HG02759 (cell line): ENCODE measurements around the gene ROCK2.
A peak's percentile ranks its signal among the peaks of the same experiment; 100 is the strongest.
"Not testable (repeated sequence)": the region's sequence is repeated elsewhere in the genome, so short reads cannot be mapped to it uniquely, and the experiment has no call there.

Experiments used
- ATAC-seq: cut with Tn5 transposase; IDR thresholded peaks from one replicate; pipeline ENCODE4 v1.9.1; 2021; ENCODE audit warnings: mild to moderate bottlenecking, moderate library complexity; ENCODE audit not compliant: unreplicated experiment

ROCK2 gene

DNA sequence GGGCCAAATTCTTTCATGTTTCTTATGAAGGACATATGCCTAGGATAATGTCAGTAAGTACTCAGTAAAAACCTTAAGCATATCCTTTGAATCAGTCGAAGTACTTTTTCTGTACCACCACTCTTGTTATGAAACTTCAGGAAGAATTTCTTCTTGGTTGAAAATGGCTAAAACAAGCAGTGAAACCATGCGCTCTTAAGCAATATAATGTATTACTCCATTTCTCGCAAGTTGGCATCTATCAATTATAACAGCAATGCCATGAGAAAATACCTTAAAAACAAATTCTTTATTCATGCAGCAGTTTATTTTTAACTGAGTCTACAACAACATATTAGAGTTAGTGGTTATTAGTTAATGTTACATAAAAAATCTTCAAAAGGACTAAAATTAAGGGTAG is 148.2 kb downstream of the ROCK2 start:
- ATAC-seq: no peak

GRCh38 chr2:11187731-11188130 is 156.7 kb downstream of the ROCK2 start:
- no peak for ATAC-seq

- no peak for ATAC-seq
Measured at GRCh38 chr2:11187083-11187619, 157.3 kb downstream of the ROCK2 start.

GRCh38 chr2:11186145-11186544 is 158.3 kb downstream of the ROCK2 start:
- no peak for ATAC-seq

DNA sequence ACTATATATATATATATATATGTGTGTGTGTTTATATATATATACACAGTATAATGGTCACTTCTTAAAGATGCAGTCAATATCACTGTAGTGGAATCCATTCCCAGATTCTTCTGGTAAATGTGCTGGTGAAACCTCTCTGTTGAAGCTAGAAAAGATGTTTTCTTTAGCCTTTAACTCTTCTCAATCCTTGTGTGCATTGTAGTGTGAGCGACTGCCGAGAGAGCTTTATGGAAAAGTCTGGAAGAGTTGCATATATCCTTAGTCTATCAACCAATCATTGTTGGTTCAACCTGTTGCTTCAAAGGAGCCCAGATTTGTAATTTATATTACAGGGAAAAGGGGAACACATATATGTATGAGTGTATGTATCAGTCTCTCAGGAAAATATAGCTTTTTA is 161.5 kb downstream of the ROCK2 start:
- ATAC-seq: no peak

DNA sequence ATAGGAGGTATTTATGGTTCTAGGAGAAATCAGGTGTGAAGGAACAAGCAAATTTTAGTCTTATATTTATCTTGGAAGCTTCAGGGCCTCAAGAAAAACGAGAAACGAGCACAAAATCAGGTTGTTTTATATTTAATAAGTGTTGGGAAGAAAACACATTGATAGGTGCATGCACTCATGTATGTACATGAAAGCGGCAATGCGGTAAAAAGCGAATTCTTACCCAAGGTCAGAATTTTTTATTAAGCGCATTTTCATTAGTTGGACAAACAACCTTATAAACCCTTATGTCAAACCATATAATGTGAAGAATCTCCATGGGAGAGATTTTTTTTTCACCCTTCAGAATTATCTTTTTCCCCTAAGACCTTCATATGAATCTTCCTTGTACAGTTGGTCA is 163.8 kb downstream of the ROCK2 start:
- no peak for ATAC-seq

GRCh38 chr2:11179899-11180298 is 164.5 kb downstream of the ROCK2 start:
- no peak for ATAC-seq

DNA sequence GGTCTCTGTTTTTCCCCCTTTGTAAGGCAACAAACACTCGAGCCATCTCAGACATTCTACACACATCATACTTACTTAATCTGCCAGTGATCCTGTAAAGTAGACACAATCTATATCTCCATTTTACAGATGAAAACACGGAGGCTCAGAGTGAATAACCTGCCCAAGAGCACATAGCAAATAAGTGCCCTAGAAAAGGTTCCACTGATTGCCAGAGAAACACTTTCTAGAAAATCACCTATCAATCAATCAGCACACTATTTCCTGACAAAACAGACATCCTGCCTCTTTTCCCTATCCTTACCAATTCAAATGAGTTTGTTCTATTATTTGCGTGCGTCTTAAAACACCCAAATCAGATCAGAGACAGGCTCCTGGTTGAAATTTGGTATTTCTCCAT is 165.2 kb downstream of the ROCK2 start:
- no peak for ATAC-seq

- no peak for ATAC-seq
Measured at GRCh38 chr2:11177871-11178690, 166.4 kb downstream of the ROCK2 start.

- no peak for ATAC-seq
Measured at GRCh38 chr2:11175293-11175795, 169.1 kb downstream of the ROCK2 start.

- ATAC-seq: no peak
Measured at GRCh38 chr2:11174222-11174621, 170.2 kb downstream of the ROCK2 start.

GRCh38 chr2:11169333-11169732 is 175.1 kb downstream of the ROCK2 start:
- ATAC-seq: no peak

- ATAC-seq: no peak
Measured at GRCh38 chr2:11168488-11168887, 175.9 kb downstream of the ROCK2 start.

DNA sequence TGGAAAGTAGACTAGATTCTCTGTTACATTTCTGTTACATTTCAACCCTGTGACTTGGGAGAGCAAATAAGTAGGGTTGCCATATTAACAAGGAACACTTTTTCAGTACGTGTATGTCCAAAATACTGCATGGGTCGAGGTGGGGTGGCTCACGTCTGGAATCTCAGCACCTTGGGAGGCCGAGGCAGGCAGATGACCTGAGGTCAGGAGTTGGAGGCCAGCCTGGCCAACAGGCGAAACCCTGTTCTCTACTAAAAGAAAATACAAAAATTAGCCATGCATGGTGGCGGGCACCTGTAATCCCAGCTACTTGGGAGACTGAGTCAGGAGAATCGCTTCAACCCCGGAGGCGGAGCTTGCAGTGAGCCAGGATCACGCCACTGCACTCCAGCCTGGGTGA is 178.0 kb downstream of the ROCK2 start:
- ATAC-seq: no peak

DNA sequence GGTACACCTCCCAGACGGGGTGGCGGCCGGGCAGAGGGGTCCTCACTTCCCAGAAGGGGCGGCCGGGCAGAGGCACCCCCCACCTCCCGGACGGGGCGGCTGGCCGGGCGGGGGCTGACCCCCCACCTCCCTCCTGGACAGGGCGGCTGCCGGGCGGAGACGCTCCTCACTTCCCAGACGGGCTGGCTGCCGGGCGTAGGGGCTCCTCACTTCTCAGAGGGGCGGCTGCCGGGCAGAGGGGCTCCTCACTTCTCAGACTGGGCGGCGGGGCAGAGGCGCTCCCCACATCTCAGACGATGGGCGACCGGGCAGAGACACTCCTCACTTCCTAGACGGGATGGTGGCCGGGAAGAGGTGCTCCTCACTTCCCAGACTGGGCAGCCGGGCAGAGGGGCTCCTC is 179.4 kb downstream of the ROCK2 start:
- ATAC-seq: not testable (repeated sequence)

DNA sequence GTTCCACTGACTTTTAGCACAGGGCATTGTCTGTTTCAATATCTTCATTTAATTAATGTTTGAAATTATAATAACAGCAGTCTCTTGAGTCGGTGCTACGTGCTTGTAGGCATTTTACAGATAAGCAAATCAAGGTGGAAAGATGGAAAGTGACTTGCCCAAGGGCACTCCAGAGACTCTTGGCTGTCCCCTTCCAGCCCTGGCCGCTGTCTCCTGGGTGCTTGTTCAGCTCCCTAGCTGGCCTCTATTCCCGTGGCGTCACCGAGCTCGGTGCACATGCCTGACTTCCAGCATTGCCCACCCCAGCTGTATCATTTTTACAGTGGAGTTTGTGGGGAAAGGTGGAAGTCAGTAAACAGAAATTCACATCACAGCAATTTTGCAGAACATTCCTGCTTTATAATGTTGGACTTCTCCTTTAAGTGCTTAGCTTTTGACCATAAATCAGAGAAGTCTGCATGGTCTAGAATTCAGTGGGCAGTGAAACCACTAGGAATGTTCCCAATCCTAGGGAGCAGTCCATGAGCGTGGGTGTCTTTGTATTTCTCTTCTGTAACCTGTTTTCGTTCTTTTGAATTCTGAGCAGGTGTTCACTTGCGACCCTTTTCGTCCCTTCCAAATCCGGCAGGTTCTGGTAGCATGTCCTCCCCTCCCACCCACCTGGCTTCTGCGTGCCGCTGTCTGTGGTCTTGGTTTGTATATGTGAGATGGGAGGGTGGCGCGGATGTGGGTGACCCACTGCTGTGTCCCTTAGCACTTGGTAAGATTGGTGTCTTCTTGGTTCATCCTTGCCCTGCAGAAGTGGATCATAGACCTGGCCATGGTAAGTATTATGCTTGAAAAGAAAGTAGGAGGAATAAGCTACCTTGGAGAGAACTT is 180.8 kb downstream of the ROCK2 start:
- no peak for ATAC-seq

- no peak for ATAC-seq
Measured at GRCh38 chr2:11161747-11162146, 182.7 kb downstream of the ROCK2 start.

GRCh38 chr2:11160731-11161455 is 183.5 kb downstream of the ROCK2 start:
- ATAC-seq: peak; percentile 73

GRCh38 chr2:11160256-11160655 is 184.2 kb downstream of the ROCK2 start:
- ATAC-seq: no peak

GRCh38 chr2:11159574-11160170 is 184.8 kb downstream of the ROCK2 start:
- ATAC-seq: no peak
